ENCODE results near the gene ZFP57.

GRCh38 chr6:29667158-29667557, 13.8 kb downstream of the ZFP57 start:
- TF ChIP-seq POU2F2 (IDR thresholded peaks at IDR 0.05; ENCODE audit: low read depth, low read length) (no peak), POLR2A (IDR thresholded peaks at IDR 0.05; ENCODE audit: low read depth, low read length) (no peak), TAF1 (IDR thresholded peaks at IDR 0.05; ENCODE audit: low read depth, low read length) (no peak), POLR2AphosphoS5 (IDR thresholded peaks at IDR 0.05; ENCODE audit: low read depth, low read length) (no peak)
